GM12872 (cell line): ENCODE measurements around the gene PEX16.

ENCODE experiments used
- CTCF ChIP-seq: IDR thresholded peaks from 3 replicates; pipeline ENCODE4 v1.5.1; 2011; ENCODE audit warnings: low read depth, mild to moderate bottlenecking, low read length, moderate library complexity; ENCODE audit not compliant: insufficient read depth

Gene PEX16

GRCh38 chr11:45881708-45882368 lies 35.8 kb downstream of the PEX16 start:
- no peak for TF ChIP-seq CTCF

- TF ChIP-seq CTCF: no peak
Measured at GRCh38 chr11:45880772-45881570, 36.7 kb downstream of the PEX16 start.

GRCh38 chr11:45879803-45880686 lies 37.6 kb downstream of the PEX16 start:
- TF ChIP-seq CTCF: no peak

GRCh38 chr11:45877845-45878244 lies 39.8 kb downstream of the PEX16 start:
- no peak for TF ChIP-seq CTCF

GRCh38 chr11:45877221-45877620 lies 40.5 kb downstream of the PEX16 start:
- TF ChIP-seq CTCF: no peak

- no peak for TF ChIP-seq CTCF
Measured at GRCh38 chr11:45876401-45876800, 41.3 kb downstream of the PEX16 start.
